ENCODE results near the gene SH3BGRL2.

SH3BGRL2 gene

DNA sequence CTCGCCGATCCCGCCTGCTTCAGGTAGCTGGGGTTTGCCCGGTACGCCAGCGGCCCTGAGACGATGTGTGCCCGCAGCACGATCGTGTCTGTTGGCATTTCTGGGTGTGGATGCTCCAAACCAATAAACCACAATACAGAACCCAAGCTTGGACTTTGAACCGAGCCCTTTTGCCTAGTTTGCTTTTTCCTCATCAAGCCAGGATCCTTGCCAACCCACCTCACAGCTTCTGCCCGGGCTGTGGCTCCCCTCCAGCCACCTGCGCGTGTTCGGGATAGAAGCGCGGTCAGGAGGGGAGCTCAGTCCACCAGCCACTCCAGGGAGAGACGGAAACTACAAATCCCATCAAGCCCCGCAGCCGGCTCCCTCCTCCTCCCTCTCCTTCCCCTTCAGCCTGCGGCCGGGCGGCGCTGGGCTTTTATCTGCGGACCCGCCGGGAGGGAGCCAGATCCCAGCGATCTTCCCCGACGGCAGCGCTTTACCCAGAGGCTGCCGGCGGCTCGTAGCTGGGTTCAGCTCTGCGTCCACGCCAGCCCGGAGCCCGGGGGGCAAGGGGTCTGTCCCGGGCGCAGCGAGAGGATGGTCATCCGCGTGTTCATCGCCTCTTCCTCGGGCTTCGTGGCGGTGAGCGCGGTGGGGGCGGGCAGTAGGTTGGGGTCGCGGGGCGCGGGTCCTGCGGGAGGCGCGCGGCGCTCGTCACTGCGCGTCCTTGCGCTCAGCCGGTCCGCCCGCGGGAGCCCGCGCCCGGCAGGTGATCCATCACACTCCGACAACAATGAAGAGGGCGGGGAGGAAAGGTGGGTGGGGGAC, at the start of gene SH3BGRL2:
TSS of gene SH3BGRL2 (plus strand) at position 447 of the 810 bp plus-strand sequence. CDS start at position 580, 133 bp downstream.
- no peak for DNase-seq (ENCODE audit: low read depth)

DNA sequence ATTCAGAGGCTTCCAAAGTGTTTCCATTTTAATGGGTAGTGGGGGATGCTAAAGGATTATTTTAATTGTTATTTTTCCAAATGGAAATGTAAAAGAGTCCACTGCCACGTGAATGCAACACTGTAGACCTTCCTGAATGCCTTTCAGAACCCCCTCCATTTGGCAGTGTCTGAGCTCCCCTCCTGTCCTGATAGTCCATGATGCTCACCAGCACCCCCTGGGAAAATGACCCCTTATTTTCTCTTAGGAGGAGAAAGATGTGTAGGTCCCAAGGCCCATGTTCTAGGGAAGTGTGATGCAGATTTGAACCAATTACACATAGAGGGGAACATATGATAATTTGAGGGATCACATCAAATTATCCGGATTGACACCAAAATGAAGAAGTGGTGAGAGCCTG, 46.8 kb upstream of the SH3BGRL2 start:
- DNase-seq (ENCODE audit: low read depth): no peak

DNA sequence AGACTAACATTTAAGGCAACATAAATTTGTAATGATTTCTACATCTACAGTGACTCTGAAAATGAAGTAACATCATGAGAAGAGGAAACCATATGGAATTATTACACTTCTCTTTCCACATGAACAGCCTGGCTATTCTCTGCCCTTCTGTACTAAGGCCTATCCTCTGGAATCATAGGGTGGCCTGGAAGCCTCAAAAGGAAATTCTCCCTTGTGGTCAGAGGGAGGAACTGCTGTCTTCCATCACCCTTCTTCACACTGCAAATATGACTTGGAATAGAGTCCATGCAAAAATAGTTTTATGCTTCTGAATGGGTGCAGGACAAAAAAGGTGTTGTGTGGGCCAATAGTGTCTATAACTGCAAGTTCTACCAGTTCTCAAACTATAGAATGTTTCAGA, 44.6 kb upstream of the SH3BGRL2 start:
- DNase-seq (ENCODE audit: low read depth): no peak

DNA sequence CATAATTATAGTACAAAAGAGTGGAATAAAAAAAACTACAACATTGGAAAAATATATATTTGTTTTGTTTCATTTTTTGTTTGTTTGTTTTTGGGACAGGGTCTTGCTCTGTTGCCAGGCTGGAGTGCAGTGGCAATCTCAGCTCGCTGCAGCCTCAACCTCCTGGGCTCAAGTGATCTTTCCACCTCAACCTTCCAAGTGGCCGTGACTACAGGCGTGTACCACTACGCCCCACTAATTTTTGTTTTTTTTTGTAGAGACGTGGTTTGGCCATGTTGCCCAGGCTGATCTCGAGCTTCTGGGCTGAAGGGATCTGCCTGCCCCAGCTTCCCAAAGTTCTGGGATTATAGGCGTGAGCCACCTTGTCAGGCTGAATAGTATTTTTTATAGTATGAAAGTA, 41.4 kb upstream of the SH3BGRL2 start:
- DNase-seq (ENCODE audit: low read depth): no peak

DNA sequence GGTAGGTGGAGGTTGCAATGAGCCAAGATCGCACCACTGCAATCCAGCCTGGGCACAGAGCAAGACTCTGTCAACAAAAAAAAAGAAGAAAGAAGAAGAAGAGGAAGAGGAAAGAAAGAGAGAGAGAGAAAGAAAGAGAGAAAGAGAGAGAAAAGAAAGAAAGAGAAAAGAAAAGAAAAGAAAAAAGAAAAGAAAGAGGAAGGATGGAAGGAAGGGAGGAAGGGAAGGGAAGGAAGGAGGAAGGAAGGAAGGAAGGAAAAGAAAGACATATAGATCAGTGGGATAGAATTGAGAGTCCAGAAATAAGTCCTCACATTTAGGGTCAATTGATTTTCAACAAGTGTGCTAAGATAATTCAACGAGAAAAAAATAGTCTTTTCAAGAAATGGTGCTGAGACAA, 34.0 kb upstream of the SH3BGRL2 start:
- no peak for DNase-seq (ENCODE audit: low read depth)

DNA sequence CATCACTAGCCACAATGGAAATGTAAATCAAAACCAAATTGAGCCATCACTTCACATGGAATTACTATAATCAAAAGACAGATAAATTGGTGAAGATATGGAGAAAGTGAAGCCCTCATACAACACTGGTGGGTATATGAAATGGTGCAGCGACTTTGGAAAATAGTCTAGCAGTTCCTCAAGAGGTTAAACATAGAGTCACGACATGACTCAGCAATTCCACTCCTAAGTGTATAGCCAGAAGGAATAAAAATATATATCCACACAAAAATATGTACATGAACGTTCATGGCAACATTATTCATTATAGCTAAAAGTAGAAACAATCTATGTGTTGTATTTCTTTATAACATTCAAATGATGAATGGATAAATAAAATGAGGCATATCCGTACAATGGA, 33.1 kb upstream of the SH3BGRL2 start:
- DNase-seq (ENCODE audit: low read depth): no peak

DNA sequence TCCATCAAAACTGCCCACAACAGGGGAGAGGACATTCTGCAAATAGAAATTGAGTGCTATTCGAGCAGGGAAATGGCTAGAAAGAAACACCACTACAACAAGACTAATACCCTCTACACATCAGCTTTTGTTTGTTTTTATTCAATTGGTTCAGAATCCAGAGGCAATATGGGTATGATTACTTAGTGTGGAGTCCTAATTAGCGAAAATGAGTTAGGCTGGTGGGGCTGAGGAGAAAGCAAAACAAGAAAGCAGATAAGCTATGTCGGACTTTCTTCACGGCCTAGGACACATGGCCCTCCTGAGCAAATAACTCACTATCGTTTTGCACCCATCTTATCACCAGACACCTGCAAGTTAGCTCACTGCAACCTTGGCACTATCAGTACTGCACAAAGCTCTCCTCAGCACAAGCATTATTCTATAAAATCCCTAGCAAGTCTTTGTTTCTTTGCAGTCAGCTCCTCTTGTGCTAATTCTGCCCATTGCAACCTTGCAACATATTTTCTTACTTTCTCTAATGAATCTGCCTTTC, 31.3 kb upstream of the SH3BGRL2 start:
- DNase-seq (ENCODE audit: low read depth): no peak

DNA sequence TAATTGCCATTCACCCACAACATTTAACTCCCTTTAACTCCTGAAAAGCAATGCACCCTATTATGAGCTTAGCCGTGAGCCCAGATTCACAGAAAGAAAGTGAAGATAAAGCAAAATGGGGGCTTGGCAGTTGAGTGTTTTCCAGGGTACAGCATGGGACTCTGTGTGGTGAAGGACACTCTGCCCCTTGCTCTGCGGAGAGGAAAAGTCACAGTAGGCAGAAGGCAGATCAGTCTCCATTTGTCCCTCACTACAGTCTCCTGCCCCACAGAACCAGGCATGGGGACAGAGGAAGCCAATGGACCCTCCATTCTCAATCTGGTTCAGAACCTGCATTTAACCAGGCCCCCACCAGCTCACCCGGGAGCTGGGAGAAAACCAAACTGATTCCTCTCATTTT, 30.8 kb upstream of the SH3BGRL2 start:
- no peak for DNase-seq (ENCODE audit: low read depth)

DNA sequence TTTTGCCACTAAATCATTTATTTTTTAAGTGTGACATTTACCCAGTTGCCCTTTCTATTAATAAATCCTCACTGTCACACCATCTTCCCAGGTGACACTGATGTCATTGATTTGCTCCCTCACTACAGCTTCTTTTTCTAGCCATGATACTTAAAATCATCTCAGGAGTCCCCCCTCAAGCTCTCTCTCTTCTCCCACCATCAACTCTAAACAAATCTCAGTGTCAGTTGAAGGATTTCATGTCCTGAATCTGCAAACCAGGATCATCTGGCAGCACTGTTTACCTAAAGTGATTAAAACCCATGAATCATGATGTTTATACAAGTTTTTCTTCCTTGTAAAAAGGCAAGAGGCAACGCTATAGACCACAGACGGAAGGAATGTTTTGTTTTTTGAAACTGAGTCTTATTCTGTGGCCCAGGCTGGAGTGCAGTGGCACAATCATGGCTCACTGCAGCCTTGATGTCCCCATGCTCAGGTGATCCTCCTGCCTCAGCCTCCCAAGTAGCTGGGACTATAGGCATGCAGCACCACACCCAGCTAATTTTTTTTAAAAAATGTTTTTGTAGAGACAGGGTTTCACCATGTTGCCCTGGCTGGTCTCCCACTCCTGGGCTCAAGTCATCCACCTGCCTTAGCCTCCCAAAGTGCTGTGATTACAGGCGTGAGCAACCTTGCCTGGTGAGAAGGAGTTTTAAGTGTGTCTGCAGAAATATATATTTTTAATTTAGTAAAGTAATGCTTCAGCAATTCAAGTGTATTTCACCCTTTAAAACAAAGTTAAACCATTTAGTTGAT, 30.1 kb upstream of the SH3BGRL2 start:
- DNase-seq (ENCODE audit: low read depth): no peak

DNA sequence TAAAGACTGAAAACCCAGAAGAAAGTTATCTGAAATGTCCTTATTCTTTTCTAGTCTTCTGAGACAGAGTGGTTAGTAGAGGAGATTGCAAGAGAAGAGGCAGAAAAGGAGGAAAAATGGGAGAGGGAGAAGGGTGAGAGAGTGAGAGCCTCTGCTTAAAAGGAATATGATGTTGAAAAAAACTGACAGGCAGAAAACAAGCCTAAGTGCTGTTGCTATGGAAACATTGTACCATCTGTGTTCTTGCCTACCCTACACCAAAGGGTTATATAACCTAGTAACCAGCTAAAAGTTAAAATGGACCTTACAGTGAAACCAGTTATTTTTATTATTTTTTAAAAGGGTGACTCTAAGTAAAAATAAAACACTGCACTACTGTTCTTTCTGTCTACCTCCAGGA, 28.3 kb upstream of the SH3BGRL2 start:
- no peak for DNase-seq (ENCODE audit: low read depth)

DNA sequence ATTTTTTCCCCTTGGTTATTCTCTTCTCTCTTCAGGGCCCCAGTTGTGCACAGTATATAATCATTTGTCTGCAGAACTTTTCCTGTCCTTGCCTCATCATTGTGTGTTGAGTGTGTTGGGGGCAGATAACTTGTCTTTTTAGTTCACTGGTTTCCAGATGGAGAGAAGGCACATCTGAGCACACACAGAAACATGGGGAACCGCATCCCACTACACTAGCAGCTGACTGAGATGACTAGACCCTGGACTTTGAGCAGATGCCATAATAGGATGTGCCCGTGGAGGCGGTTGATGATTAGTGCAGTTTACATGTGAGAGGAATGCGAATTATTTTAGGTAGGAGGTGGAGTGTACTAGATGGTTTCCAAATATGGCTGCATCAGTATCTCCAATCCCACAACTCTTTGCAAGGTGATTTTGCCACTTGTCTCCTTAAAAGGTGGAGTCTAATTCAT, 26.5 kb upstream of the SH3BGRL2 start:
- no peak for DNase-seq (ENCODE audit: low read depth)

DNA sequence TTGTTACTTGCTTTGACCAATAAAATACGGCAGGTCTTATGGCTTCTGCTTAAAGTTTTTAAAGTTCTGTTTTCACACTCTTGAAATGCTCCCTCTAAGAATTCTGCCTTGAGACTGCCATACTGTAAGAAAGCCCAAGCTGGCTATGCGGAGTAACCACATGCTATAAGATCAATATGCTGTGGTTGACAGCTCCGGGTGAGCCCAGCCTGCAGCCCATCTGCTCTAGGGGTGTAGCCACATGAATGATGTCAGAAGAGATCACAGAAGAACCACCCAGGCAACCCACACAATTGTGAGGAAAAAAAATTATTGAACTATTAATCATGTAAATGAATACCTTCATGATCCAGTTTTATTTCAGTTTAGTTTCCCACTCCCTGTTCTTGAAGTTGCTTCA, 26.1 kb upstream of the SH3BGRL2 start:
- no peak for DNase-seq (ENCODE audit: low read depth)

DNA sequence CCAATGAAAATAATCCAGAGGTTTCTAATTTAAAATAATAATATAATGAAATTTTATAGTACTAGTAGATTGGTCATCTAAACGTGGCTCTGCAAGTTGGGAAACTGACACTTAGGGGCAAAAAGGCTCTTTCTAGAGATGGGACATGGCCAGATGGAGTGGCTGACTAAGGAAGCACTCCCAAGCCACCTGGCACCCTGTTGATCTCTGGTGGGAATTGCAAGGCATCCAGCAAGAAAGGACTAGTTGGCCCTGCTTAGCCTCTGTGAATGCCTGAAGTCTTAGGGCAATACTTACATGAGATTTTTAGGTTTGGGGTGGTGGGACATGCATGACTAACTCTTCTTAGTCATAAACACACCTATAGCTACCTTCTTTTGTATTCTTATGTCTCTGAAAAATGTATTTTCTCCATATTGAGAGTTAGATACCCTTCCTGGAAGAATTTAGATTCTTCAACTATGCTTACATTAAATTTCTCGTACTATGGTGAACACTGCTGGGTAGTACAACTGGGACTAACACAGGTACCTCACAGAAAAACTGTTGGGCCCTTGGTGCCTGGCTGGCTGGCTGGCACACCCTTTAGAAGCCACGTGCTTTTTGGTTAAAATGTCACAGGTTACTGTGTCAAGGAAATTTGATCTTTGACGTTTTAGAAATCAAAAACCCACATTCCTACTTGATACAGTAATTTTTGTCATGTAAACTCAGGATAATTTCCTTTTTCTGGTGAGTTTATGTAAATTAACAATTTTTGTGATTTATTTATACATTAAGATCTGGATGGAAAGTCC, 25.0 kb upstream of the SH3BGRL2 start:
- DNase-seq (ENCODE audit: low read depth): no peak

DNA sequence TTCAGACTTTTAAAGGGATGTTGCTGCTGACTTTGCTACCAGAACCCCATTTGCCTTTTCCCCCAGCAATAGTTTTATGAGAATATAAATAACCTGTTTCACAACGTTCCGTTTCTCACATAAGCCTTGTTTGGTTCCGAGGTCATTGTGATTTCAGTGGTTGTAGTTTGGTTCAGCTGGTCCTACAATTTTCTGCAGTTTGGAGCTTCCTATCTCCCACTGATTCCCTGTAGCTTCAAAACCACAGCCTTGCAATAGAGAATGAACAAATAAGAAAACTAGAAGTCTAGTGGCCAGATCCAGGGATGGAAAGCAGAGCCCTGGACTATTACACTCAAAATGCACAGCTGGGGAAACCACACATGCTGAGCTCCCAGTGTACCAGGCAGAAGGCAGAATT, 24.1 kb upstream of the SH3BGRL2 start:
- no peak for DNase-seq (ENCODE audit: low read depth)

DNA sequence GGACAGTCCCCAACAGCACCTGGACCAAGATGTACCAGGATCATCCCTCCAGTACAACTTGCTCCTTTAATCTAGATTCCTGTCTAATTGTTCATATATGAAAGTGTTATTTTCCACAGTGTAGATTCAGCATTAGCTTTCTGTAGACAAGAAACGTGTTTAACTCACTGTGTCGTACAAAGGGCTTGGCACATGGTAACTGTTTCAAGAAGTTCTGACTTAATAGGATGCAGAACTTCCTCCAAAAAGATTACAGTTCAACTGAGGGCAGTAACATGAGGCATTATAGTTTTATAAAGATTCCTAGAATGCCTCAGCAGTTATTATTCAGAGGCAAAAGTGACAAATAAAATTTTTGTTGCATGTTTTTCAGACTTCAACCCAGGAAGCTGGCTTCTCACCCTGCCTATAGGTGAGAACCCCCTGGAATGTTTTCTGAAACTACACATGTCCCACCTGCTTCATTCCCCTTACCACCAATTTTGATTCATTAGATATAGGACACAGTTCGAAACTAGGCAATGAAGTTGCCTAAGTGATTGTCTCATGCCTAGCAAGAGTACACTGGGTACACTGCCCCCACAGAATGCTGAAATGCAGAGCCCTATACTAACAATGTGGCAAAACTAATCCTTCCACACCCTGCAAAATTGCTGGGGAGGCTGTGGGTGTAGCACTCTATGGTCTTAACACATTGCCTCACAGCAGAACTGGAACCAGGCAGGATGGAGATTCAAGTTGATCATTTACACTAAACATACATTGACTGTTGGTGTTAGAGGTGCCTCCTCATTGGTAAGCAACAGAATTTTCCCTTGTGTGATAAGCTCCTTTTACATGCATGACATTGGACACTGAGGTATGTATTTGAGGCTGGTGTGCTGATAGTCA, 22.6 kb upstream of the SH3BGRL2 start:
- DNase-seq (ENCODE audit: low read depth): no peak

DNA sequence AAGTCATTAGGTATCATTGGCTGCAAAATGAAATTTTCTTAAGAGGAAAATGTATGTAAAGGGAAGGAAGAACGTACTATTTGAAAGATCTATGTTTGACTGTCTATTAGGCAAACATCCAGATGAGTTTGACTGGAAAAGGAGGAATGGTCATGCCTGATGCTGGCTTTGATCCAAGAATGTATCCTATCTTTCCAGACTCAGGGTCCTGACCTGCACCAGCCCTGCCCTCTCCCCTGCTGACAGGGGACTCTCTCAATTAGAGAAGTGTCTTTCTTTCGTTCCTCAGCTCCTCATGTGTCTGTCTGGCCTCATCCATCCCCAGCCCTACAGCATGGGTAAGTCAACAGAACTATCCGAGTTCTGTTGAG, 21.9 kb upstream of the SH3BGRL2 start:
- DNase-seq (ENCODE audit: low read depth): no peak

DNA sequence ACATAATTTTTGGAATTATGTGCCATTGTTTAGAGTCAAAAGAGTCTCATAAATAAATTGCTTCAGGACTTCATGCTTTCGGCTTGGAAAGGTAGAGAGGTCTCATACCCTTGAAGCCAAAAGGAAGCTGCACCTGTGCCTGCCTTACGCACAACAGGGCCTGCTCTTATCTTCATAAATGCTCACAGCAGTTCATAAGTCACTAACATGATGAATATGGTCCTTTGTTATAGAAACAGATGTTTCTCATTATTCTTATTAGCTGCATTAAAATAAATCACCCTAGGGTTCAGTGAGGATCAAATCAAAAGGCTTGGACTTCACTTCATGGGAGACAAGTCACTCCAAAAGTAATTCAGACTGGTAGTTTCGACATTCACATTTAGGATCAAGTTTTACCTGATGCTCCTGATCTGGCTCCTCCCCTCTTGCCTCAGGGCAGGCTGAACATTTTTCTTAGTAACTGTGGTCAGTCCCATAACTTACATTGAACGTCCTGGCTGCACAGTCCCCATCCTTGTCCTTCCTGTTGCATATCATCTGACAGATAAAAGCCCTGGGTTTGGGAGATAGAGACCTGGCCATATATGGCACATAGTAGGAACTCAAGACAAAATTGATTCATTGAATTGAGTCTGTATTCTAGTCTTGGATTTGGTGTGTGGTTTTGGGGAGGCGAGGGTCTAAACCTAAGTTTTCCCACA, 20.7 kb upstream of the SH3BGRL2 start:
- no peak for DNase-seq (ENCODE audit: low read depth)

DNA sequence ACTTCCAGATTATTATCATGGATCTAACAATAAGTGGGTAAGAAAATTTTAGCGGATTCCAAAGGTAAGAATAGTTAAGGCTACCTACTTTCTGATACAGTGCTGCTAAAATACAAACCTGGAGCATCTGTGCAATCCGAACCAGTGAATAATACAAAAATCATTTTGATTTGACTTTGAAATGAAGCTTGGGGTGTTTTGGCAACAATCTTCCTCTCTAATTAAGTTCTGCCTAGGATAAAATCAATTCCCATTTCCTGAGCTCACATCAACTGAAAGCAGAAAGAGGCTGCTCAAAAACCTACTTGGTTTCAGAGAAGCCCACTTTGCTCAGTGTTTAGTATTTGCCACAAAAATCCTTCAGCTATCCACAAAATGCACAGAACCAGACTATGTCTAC, 18.7 kb upstream of the SH3BGRL2 start:
- no peak for DNase-seq (ENCODE audit: low read depth)

DNA sequence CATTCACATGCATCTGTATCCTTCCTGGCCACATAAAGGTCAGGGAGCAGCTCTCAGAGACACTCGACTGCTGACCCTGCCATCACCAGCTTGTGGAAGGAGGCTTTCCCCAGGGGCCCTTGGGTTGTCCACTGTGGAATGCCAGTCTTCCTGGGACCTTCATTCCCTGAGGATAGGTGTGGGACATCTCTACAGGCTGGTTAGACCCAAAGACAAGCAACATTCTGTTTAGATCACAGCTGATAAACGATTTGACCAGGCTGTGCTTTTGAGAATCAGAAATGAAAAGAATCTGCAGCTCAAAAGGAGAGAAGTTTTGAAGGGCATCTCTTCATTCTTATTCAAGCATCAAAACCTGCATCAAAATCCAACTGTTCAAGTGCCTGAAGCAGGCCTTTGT, 18.2 kb upstream of the SH3BGRL2 start:
- DNase-seq (ENCODE audit: low read depth): no peak

DNA sequence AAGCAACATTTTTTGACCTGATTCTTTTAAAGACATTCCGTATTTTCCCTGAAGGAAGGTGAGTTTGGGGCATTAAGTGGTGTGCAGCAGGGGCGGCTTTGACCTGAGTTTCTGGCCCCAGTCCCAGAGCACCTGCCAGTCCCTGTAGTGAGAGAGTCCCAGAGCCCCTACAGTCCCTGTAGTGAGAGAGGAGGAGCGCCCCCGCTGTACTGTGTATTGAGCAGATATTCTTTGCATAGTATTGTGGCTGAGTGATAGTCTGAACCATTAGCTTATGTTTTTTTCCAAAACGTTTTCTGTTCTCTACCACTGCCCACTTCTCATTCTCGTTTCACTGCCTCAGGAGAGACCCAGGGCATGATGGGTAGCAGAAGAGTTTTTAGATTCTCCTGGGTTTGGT, 17.2 kb upstream of the SH3BGRL2 start:
- no peak for DNase-seq (ENCODE audit: low read depth)

Data from stimulated activated CD8-positive, alpha-beta memory T cell treated with anti-CD3 and anti-CD28 coated beads, Interleukin-12 subunit alpha, Interleukin-12 subunit beta, amount 100 ng/mL, for 4 hours (primary cell).